ENCODE measurements around the gene GAA.

GAA gene

DNA sequence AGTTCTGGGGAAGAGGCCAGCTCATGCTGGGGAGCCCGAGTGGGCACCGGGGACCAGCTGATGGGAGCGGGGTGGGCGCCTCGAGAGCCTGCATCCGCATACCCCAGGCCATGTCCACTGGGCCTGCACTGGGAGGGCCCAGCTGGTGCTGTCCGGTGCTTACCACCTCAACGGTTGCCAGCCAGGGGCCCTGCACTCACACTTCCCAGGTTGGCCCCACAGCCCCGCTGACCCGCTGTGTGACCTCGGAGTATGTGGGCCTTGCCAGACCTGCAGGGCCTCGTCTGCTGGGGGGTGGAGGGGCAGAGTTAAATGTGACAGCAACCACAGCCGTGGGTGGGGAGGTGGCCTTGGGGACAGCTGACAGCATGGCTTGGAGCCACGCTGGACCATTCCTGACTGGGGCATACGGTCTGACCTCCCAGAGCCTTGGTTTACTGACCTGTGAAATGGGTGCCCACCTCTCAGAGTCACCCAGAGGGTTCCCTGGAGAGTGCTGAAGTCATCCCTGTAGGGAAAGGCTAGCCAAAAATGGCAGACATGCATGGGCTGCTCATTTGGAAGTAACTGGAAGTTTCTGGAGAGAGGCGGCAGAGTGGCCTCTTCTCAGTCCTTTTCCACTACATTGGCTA is 5.4 kb upstream of the GAA start:
- Histone ChIP-seq H3K9me3 (ENCODE audit: control insufficient read depth, insufficient read depth, low read length) (no peaks in the 10 kb centered on the region), H3K4me1 (ENCODE audit: control insufficient read depth, insufficient read depth, low read length) (no peaks in the 10 kb centered on the region; the same call in 1 of the 2 replicates), H3K27me3 (ENCODE audit: control insufficient read depth, insufficient read depth, low read length) (no peaks in the 10 kb centered on the region), H3K36me3 (ENCODE audit: control insufficient read depth, insufficient read depth, low read length) (no peaks in the 10 kb centered on the region), H3K4me3 (ENCODE audit: low read length) (no peak overlapping the region), H3K27ac (ENCODE audit: low read length) (no peak overlapping the region)
- WGBS (ENCODE audit: insufficient coverage, insufficient read length) = no CpG with 5 or more reads among the region's 16 CpGs
- no peak for DNase-seq (ENCODE audit: low read depth, low spot score)

GRCh38 chr17:80096561-80097021 is 4.8 kb upstream of the GAA start:
- Histone ChIP-seq H3K27ac (ENCODE audit: low read length) (no peak overlapping the region), H3K4me3 (ENCODE audit: low read length) (no peak overlapping the region), H3K4me1 (ENCODE audit: control insufficient read depth, insufficient read depth, low read length) (no peaks in the 10 kb centered on the region; the same call in 1 of the 2 replicates), H3K36me3 (ENCODE audit: control insufficient read depth, insufficient read depth, low read length) (no peaks in the 10 kb centered on the region), H3K9me3 (ENCODE audit: control insufficient read depth, insufficient read depth, low read length) (no peaks in the 10 kb centered on the region), H3K27me3 (ENCODE audit: control insufficient read depth, insufficient read depth, low read length) (no peaks in the 10 kb centered on the region)
- no peak for DNase-seq (ENCODE audit: low read depth, low spot score)
- WGBS (ENCODE audit: insufficient coverage, insufficient read length) = no CpG with 5 or more reads among the region's 12 CpGs

DNA sequence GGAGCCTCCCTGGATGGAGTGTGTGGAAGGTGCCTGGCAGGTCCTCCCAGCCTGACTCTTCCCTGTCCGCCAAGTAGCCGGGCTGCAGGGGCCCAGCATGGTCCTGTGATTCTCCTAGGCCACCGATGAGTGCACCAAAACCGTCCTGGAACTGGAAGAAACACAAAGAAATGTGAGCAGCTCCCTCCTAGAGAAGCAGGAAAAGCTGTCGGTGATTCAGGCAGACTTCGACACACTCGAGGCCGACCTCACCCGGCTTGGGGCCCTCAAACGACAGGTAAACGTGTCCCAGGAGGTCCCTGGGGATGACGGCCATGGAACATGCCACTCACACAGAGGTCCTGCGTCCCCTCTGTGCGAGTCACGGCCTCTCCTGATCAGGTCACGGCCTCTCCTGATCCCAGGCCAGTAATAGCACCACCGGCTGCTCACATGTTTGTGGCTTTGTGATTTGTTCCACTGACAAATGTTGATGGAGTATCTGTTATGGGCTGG is 4.2 kb upstream of the GAA start:
- Histone ChIP-seq H3K4me3 (ENCODE audit: low read length) (no peak overlapping the region), H3K36me3 (ENCODE audit: control insufficient read depth, insufficient read depth, low read length) (no peaks in the 10 kb centered on the region), H3K9me3 (ENCODE audit: control insufficient read depth, insufficient read depth, low read length) (no peaks in the 10 kb centered on the region), H3K27me3 (ENCODE audit: control insufficient read depth, insufficient read depth, low read length) (no peaks in the 10 kb centered on the region), H3K4me1 (ENCODE audit: control insufficient read depth, insufficient read depth, low read length) (no peaks in the 10 kb centered on the region; the same call in 1 of the 2 replicates), H3K27ac (ENCODE audit: low read length) (no peak overlapping the region)
- no peak for DNase-seq (ENCODE audit: low read depth, low spot score)
- WGBS (ENCODE audit: insufficient coverage, insufficient read length) = no CpG with 5 or more reads among the region's 17 CpGs

DNA sequence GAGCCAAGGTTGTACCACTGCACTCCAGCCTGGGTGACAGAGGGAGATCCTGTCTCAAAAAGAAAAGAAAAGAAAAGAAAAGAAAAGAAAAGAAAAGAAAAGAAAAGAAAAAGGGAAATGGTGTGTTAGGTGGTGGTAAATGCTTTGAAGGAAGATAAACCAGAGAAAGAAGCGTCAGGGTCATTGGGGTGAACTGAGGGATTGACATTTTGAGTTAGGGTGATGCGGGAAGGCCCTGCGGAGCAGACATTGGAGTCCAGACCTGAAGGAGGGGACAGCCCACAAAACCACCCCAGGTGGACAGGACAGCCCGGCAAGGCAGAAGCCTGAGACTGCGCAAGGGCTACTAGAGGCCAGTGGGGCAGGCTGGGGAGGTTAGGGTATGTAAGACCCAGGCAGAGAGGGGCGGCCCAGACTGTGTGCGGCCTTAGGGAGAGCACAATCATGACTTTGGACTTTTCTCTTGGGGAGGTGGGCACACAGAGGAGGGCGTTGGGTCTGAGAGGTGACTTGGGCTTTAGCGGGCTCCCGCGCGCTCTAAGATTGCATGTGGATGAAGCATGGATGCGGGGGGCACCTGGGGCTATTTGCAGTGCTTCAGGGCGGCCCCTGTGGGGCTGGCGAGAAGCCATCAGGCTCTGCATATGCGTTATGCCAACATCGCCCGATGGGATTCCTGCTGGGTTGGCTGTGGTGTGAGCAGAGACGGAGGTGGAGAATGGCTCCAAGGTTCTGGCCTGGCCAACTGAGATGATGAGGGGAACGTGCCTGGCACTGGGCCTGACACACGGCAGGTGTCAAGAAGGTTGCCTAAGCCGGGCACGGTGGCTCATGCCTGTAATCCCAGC is 3.3 kb upstream of the GAA start:
- Histone ChIP-seq H3K36me3 (ENCODE audit: control insufficient read depth, insufficient read depth, low read length) (no peaks in the 10 kb centered on the region), H3K27me3 (ENCODE audit: control insufficient read depth, insufficient read depth, low read length) (no peaks in the 10 kb centered on the region), H3K9me3 (ENCODE audit: control insufficient read depth, insufficient read depth, low read length) (no peaks in the 10 kb centered on the region), H3K4me1 (ENCODE audit: control insufficient read depth, insufficient read depth, low read length) (no peaks in the 10 kb centered on the region; the same call in 1 of the 2 replicates), H3K27ac (ENCODE audit: low read length) (no peak overlapping the region), H3K4me3 (ENCODE audit: low read length) (no peak overlapping the region)
- DNase-seq (ENCODE audit: low read depth, low spot score) = no peak
- WGBS (ENCODE audit: insufficient coverage, insufficient read length) = 100% methylated on average over 1 of the region's 23 CpGs

DNA sequence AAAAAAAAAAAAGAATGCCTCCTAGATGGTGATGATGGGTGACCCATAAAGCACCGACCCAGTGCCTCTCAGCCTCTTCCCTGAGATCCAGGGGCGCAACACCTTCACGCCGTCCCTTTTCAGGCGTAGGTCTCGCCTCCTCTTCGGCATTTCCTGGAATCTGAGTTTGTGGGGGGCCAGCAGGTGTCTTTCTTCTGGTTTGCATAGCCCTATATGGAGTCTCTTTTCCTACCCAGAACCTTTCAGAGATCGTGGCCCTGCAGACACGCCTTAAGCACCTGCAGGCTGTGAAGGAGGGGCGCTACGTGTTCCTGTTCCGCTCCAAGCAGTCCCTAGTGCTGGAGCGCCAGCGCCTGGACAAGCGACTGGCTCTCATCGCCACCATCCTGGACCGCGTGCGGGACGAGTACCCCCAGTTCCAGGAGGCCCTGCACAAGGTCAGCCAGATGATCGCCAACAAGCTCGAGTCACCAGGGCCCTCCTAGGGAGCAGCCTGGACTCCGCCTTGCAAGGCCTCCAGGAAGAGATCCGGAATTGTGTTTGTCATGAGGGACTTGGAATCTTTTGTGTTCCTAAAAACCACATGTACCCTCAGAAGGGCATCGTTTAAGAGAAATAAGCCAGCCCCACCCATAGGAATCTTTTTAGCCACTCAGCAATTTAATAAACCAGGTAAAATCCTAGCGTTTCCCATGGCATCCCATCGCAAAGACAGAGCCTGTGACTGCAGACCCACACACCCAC is 1.9 kb upstream of the GAA start:
- Histone ChIP-seq H3K4me1 (ENCODE audit: control insufficient read depth, insufficient read depth, low read length) (no peaks in the 10 kb centered on the region; the same call in 1 of the 2 replicates), H3K4me3 (ENCODE audit: low read length) (no peak overlapping the region), H3K27me3 (ENCODE audit: control insufficient read depth, insufficient read depth, low read length) (no peaks in the 10 kb centered on the region), H3K27ac (ENCODE audit: low read length) (no peak overlapping the region), H3K9me3 (ENCODE audit: control insufficient read depth, insufficient read depth, low read length) (no peaks in the 10 kb centered on the region), H3K36me3 (ENCODE audit: control insufficient read depth, insufficient read depth, low read length) (no peaks in the 10 kb centered on the region)
- WGBS (ENCODE audit: insufficient coverage, insufficient read length) = no CpG with 5 or more reads among the region's 27 CpGs
- DNase-seq (ENCODE audit: low read depth, low spot score) = no peak

DNA sequence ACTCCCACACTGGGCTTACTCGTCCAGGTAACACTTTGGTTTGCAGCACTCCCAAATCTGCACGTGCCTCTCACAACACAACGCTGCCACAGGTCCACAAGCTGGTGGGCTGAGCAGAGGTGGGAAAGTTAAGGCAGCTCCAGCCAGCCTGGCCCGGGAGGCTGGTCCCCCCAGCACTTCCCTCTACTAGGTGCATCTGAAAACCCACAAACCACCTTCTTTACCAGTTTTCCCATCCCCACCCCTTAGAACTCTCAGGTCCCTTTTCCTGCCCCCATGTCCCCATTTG is 1.4 kb upstream of the GAA start:
- no peak overlapping the region for H3K27ac ChIP-seq (ENCODE audit: low read length)
- WGBS (ENCODE audit: insufficient coverage, insufficient read length) = no CpG with 5 or more reads among the region's 4 CpGs

GRCh38 chr17:80101946-80102663 is 724 bp downstream of the GAA start:
- no CpG with 5 or more reads among the region's 21 CpGs for WGBS (ENCODE audit: insufficient coverage, insufficient read length)
- Histone ChIP-seq H3K27ac (ENCODE audit: low read length) (no peak overlapping the region), H3K36me3 (ENCODE audit: control insufficient read depth, insufficient read depth, low read length) (no peaks in the 10 kb centered on the region; the same call in 1 of the 2 replicates), H3K4me3 (ENCODE audit: low read length) (peak overlapping the region; percentile 95), H3K4me1 (ENCODE audit: control insufficient read depth, insufficient read depth, low read length) (no peaks in the 10 kb centered on the region; the same call in 1 of the 2 replicates), H3K9me3 (ENCODE audit: control insufficient read depth, insufficient read depth, low read length) (no peaks in the 10 kb centered on the region), H3K27me3 (ENCODE audit: control insufficient read depth, insufficient read depth, low read length) (no peaks in the 10 kb centered on the region)
- DNase-seq (ENCODE audit: low read depth, low spot score) = no peak

More for the DNA sequence above, 1.4 kb upstream of the GAA start:
- no peak for DNase-seq (ENCODE audit: low read depth, low spot score)
- Histone ChIP-seq H3K36me3 (ENCODE audit: control insufficient read depth, insufficient read depth, low read length) (no peaks in the 10 kb centered on the region), H3K9me3 (ENCODE audit: control insufficient read depth, insufficient read depth, low read length) (no peaks in the 10 kb centered on the region), H3K27me3 (ENCODE audit: control insufficient read depth, insufficient read depth, low read length) (no peaks in the 10 kb centered on the region), H3K4me1 (ENCODE audit: control insufficient read depth, insufficient read depth, low read length) (no peaks in the 10 kb centered on the region; the same call in 1 of the 2 replicates), H3K4me3 (ENCODE audit: low read length) (no peak overlapping the region)

DNA sequence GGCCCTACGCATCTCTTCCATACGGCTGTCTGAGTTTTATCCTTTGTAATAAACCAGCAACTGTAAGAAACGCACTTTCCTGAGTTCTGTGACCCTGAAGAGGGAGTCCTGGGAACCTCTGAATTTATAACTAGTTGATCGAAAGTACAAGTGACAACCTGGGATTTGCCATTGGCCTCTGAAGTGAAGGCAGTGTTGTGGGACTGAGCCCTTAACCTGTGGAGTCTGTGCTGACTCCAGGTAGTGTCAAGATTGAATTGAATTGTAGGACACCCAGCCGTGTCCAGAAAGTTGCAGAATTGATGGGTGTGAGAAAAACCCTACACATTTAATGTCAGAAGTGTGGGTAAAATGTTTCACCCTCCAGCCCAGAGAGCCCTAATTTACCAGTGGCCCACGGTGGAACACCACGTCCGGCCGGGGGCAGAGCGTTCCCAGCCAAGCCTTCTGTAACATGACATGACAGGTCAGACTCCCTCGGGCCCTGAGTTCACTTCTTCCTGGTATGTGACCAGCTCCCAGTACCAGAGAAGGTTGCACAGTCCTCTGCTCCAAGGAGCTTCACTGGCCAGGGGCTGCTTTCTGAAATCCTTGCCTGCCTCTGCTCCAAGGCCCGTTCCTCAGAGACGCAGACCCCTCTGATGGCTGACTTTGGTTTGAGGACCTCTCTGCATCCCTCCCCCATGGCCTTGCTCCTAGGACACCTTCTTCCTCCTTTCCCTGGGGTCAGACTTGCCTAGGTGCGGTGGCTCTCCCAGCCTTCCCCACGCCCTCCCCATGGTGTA is 1.5 kb downstream of the GAA start:
- no peak for DNase-seq (ENCODE audit: low read depth, low spot score)
- Histone ChIP-seq H3K4me1 (ENCODE audit: control insufficient read depth, insufficient read depth, low read length) (no peaks in the 10 kb centered on the region; the same call in 1 of the 2 replicates), H3K27ac (ENCODE audit: low read length) (no peak overlapping the region), H3K9me3 (ENCODE audit: control insufficient read depth, insufficient read depth, low read length) (no peaks in the 10 kb centered on the region), H3K27me3 (ENCODE audit: control insufficient read depth, insufficient read depth, low read length) (no peaks in the 10 kb centered on the region), H3K4me3 (ENCODE audit: low read length) (no peak overlapping the region), H3K36me3 (ENCODE audit: control insufficient read depth, insufficient read depth, low read length) (no peaks in the 10 kb centered on the region; the same call in 1 of the 2 replicates)
- WGBS (ENCODE audit: insufficient coverage, insufficient read length) = no CpG with 5 or more reads among the region's 15 CpGs

GRCh38 chr17:80103449-80104085 is 2.2 kb downstream of the GAA start:
- Histone ChIP-seq H3K4me1 (ENCODE audit: control insufficient read depth, insufficient read depth, low read length) (no peaks in the 10 kb centered on the region), H3K27ac (ENCODE audit: low read length) (no peak overlapping the region), H3K4me3 (ENCODE audit: low read length) (no peak overlapping the region), H3K27me3 (ENCODE audit: control insufficient read depth, insufficient read depth, low read length) (no peaks in the 10 kb centered on the region), H3K36me3 (ENCODE audit: control insufficient read depth, insufficient read depth, low read length) (no peaks in the 10 kb centered on the region; the same call in 1 of the 2 replicates), H3K9me3 (ENCODE audit: control insufficient read depth, insufficient read depth, low read length) (no peaks in the 10 kb centered on the region)
- no peak for DNase-seq (ENCODE audit: low read depth, low spot score)
- WGBS (ENCODE audit: insufficient coverage, insufficient read length) = no CpG with 5 or more reads among the region's 19 CpGs

Data from iPS DF 6.9 (cell line).